NB4 (cell line): Measurements from ENCODE around the gene RBM18.

ENCODE experiments used
- DNase-seq: peaks from one replicate; pipeline ENCODE4 v3.0.0; 2010; ENCODE audit warnings: low read depth
- H3K4me3 ChIP-seq: one replicate; pipeline ENCODE4 v1.5.1; 2011; ENCODE audit warnings: mild to moderate bottlenecking, low read depth, low read length, moderate library complexity
- MAX ChIP-seq: IDR thresholded peaks from 2 replicates; pipeline ENCODE4 v1.6.1; 2011; ENCODE audit warnings: low read depth, low read length
- MYC ChIP-seq: IDR thresholded peaks from 2 replicates; pipeline ENCODE4 v1.6.1; 2011; ENCODE audit warnings: low read depth, low read length
- POLR2A ChIP-seq: IDR thresholded peaks from 2 replicates; pipeline ENCODE4 v1.6.1; 2011; ENCODE audit warnings: mild to moderate bottlenecking; ENCODE audit not compliant: insufficient read length; ENCODE audit errors: extremely low read depth
- TF ChIP-seq, protein P1 (sequence below): IDR thresholded peaks from one replicate; pipeline ENCODE4 v1.5.1; 2012; ENCODE audit warnings: low read depth, low read length

The RBM18 gene

GRCh38 chr9:122286764-122287163 lies 22.1 kb upstream of the RBM18 start:
- DNase-seq = no peak
- no peak for TF ChIP-seq MAX
- TF ChIP-seq MYC = no peak
- TF ChIP-seq POLR2A = no peak
- TF ChIP-seq, protein P1, sequence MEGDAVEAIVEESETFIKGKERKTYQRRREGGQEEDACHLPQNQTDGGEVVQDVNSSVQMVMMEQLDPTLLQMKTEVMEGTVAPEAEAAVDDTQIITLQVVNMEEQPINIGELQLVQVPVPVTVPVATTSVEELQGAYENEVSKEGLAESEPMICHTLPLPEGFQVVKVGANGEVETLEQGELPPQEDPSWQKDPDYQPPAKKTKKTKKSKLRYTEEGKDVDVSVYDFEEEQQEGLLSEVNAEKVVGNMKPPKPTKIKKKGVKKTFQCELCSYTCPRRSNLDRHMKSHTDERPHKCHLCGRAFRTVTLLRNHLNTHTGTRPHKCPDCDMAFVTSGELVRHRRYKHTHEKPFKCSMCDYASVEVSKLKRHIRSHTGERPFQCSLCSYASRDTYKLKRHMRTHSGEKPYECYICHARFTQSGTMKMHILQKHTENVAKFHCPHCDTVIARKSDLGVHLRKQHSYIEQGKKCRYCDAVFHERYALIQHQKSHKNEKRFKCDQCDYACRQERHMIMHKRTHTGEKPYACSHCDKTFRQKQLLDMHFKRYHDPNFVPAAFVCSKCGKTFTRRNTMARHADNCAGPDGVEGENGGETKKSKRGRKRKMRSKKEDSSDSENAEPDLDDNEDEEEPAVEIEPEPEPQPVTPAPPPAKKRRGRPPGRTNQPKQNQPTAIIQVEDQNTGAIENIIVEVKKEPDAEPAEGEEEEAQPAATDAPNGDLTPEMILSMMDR = no peak

DNA sequence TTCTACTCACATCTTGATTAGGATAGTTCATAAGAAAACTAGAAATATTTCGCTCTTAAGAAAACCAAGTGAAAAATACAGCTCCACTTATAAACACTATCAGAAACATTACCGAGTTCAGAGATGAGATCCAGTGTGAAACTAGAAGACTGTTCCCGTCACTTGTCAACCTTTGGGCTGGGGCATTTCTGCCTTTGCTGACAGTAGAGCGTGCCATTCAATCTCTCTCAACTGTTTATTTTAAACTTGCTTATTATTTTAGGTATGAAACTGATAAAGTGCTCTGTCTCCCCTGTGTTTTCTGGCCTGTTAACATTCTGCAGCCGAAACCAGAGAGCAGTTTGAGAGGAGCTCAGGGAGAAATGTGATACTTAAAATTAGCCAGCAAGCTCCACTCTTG lies 16.7 kb upstream of the RBM18 start:
- DNase-seq = no peak
- H3K4me3 ChIP-seq = no peak overlapping the region
- TF ChIP-seq, protein P1 = no peak
- TF ChIP-seq POLR2A (no peak), MYC (no peak), MAX (no peak)

More at GRCh38 chr9:122286764-122287163, 22.1 kb upstream of the RBM18 start:
- H3K4me3 ChIP-seq = no peak overlapping the region

GRCh38 chr9:122277285-122277897 lies 12.8 kb upstream of the RBM18 start:
- no peak overlapping the region for H3K4me3 ChIP-seq
- no peak for DNase-seq
- TF ChIP-seq MYC = no peak
- TF ChIP-seq MAX = no peak
- TF ChIP-seq POLR2A = no peak
- TF ChIP-seq, protein P1 = no peak

DNA sequence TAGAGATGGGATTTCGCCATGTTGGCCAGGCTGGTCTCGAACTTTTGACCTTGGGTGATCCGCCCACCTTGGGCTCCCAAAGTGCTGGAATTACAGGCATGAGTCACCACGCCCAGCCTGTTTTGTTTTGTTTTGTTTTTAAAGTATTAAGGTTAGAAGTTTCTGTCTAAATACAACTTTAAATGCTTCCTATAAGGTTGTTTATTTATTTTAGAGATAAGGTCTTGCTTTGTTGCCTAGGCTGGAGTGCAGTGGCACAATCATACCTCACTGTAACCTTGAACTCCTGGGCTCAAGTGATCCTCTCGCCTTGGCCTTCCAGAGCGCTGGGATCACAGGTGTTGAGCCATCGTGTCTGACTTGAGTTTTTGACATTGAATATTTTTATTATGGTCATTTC lies 11.5 kb upstream of the RBM18 start:
- H3K4me3 ChIP-seq = no peak overlapping the region
- TF ChIP-seq MAX (no peak), MYC (no peak), POLR2A (no peak)
- TF ChIP-seq, protein P1 = no peak
- DNase-seq = no peak

DNA sequence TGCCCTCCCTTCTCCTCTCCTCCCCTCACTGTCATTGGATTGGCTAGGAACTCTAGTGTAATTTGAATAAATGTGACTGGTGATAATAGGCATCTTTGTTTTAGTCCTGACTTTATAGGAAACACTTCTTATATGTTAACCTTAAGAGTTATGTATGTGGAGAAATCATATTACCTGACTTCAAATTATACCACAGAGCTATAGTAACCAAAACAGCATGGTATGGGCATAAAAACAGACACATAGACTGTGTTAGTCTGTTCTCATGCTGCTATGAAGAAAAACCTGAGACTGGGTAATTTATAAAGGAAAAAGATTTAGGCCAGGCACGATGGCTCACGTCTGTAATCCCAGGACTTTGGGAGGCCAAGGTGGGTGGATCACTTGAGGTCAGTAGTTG lies 9.4 kb upstream of the RBM18 start:
- no peak overlapping the region for H3K4me3 ChIP-seq
- no peak for DNase-seq
- TF ChIP-seq MAX (no peak), MYC (no peak), POLR2A (no peak)
- TF ChIP-seq, protein P1 = no peak
